Heart left ventricle (tissue), 13 donors: ENCODE results near the gene NCOR1.

Experiments used
- POLR2A ChIP-seq, 2 donors: fragments of 450-650 bp; IDR thresholded peaks; one replicate each; pipeline ENCODE4 v1.6.1; 2017; ENCODE audit warnings: antibody characterized with exemption in 2 of 2, mild to moderate bottlenecking in 2 of 2, moderate library complexity in 2 of 2
- TF ChIP-seq, protein P1 (sequence below), 12 donors: fragments of 200-600 bp; sonication (generic) in 4 of 12; IDR thresholded peaks; one replicate each; pipeline versions ENCODE4 v1.5.0 to v1.8.0; 2018 to 2022; ENCODE audit warnings: antibody characterized with exemption in 12 of 12, mild to moderate bottlenecking in 5 of 12
- donor health status: ischemic (EF 13 %, LVEDD 7.1; RV severe dilation, severe dysfunction).
- donor health status: DM: no; HTN: yes; CAD: no.
- donor health status: DM: no; HTN: no; CAD: no.
- donor health status: ischemic (EF 25% LVEDD 6.9; RV normal size, moderate dysfunction).
- donor health status: ischemic (EF 25% LVEDD 5.7; RV mildly dilated, moderate dysfunction).
- donor health status: ischemic (EF 35%, LVEDD 5.7; RV mildly dilated, moderate dysfunction).
- donor health status: nonischemic (EF 11% LVEDD 7.7; RV severe dilation, severe dysfunction).
- donor health status: DM: yes; HTN: yes; CAD: no.
- donor health status: PGD.
- donor health status: ischemic (EF 29% LVEDD 5.4; RV normal size, mild dysfunction).
- donor health status: nonischemic (EF 23%, LVEDD 6.1; RV moderate dilation, normal function).

DNA sequence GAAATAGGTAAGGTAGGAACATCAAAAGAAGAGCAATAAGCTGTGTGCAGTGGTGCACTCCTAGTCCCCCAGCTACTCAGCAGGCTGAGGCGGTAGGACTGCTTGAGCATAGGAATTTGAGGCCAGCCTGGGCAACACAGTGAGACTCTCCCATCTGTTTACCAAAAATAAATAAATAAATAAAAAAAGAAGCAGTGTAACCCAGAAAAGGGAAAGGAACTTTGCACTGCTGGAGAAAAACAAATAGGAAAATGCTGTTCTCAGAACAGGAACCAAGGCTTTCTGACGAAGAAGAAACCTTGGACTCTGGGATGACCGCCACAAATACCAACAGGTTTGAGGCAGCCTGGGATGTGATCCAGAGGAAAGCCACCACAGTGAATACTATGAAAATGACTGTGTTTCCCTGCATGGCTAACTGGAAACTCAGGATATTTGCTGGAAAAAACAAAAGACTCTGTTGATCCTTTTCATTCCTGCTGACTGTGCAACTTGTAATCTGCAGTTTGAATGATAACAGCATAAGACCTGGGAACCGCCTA, 174.6 kb downstream of the NCOR1 start:
- TF ChIP-seq, protein P1, sequence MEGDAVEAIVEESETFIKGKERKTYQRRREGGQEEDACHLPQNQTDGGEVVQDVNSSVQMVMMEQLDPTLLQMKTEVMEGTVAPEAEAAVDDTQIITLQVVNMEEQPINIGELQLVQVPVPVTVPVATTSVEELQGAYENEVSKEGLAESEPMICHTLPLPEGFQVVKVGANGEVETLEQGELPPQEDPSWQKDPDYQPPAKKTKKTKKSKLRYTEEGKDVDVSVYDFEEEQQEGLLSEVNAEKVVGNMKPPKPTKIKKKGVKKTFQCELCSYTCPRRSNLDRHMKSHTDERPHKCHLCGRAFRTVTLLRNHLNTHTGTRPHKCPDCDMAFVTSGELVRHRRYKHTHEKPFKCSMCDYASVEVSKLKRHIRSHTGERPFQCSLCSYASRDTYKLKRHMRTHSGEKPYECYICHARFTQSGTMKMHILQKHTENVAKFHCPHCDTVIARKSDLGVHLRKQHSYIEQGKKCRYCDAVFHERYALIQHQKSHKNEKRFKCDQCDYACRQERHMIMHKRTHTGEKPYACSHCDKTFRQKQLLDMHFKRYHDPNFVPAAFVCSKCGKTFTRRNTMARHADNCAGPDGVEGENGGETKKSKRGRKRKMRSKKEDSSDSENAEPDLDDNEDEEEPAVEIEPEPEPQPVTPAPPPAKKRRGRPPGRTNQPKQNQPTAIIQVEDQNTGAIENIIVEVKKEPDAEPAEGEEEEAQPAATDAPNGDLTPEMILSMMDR (IDR thresholded peaks at IDR 0.05), result no peak
- TF ChIP-seq POLR2A (IDR thresholded peaks at IDR 0.05), result no peak
